ENCODE results near the gene ZNF90. TPM values are rescaled to one million over a fixed set of nuclear protein-coding genes. Genes with fewer than 3 reads are reported as not detected.
A peak's percentile ranks its signal among the peaks of the same experiment; 100 is the strongest.

The ZNF90 gene
- total RNA-seq, result 1 to 10 TPM in 5 of 9 donors, under 1 TPM in 4; 0.26 to 3.8 (median 1.2) TPM
- 1 to 10 TPM in 2 of 3 donors, under 1 TPM in 1; 0.81 to 3.1 (median 1.8) TPM for polyA plus RNA-seq
- long read RNA-seq, donor 1, partial matches to known transcripts, result 0 of 1 reads
- long read RNA-seq, donor 1, other reads (novel, unspliced or antisense), result 0 of 1 reads
- long read RNA-seq, donor 2, partial matches to known transcripts, result 0 of 1 reads
- long read RNA-seq, donor 2, other reads (novel, unspliced or antisense), result 0 of 1 reads
- long read RNA-seq, donor 3, partial matches to known transcripts, result 0 of 1 reads
- long read RNA-seq, donor 3, other reads (novel, unspliced or antisense), result 0 of 1 reads
- long read RNA-seq, donor 4, partial matches to known transcripts, result 0 of 2 reads
- long read RNA-seq, donor 4, other reads (novel, unspliced or antisense), result 2 of 2 reads
- long read RNA-seq, donor 5, result 0 reads
- long read RNA-seq, donor 6, partial matches to known transcripts, result 1 of 2 reads
- long read RNA-seq, donor 6, other reads (novel, unspliced or antisense), result 1 of 2 reads
- long read RNA-seq, donor 7, partial matches to known transcripts, result 0 of 1 reads
- long read RNA-seq, donor 7, other reads (novel, unspliced or antisense), result 0 of 1 reads
- long read RNA-seq, donor 8, partial matches to known transcripts, result 0 of 1 reads
- long read RNA-seq, donor 8, other reads (novel, unspliced or antisense), result 0 of 1 reads
- long read RNA-seq, donor 9, partial matches to known transcripts, result 0 of 1 reads
- long read RNA-seq, donor 9, other reads (novel, unspliced or antisense), result 0 of 1 reads
- long read RNA-seq, donor 10, result 0 reads

GRCh38 chr19:20077791-20078463, at the start of gene ZNF90:
ZNF90 (plus strand) TSS chr19:20078000; CDS start chr19:20078133, 133 bp downstream.
- WGBS, 4 donors, result 1 to 7% (median 2%) methylated on average over 7 to 28 of the region's 28 CpGs
- TF ChIP-seq CTCF (IDR thresholded peaks at IDR 0.05) (no peak), POLR2A (IDR thresholded peaks at IDR 0.05) (peak in 1 of 2 donors; percentile 31)
- no peaks in the 10 kb centered on the region for H3K36me3 ChIP-seq (replicated peaks in 1 of 2)
- peak within 1 kb of the TSS in 3 of 4 donors; percentile 11 to 53 (median 49) for H3K4me3 ChIP-seq
- no peaks in the 10 kb centered on the region for H3K9me3 ChIP-seq (replicated peaks in 1 of 3)
- peak within 1 kb of the TSS in 2 of 5 donors; percentile 47 to 69 for H3K27ac ChIP-seq
- no peaks in the 10 kb centered on the region for H3K27me3 ChIP-seq
- intact Hi-C loops (cut with DNase I), result no loop called here
- peak; percentile 87 to 99 (median 94) for DNase-seq
- no peaks in the 10 kb centered on the region for H3K4me1 ChIP-seq (replicated peaks in 1 of 2)

DNA sequence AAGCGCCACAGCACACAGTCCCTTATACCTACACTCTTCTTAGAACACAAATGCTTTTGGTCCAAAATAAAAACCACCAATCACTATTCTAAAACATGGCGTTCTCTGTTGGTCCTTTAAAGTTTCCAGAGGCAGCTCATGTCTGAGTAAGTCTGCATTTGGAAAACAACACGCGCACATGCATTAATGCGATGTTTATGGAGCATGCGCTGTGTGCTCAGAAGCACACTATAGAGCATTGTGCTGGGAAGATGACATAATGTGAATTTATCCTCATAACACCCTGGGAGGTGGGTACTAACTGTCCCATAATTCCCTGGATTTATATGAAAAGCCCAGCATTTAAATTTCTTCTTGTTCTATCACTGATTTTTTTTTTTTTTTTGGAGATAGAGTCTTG, 49.2 kb upstream of the ZNF90 start:
- Histone ChIP-seq H3K9me3 (replicated peaks in 1 of 3) (no peaks in the 10 kb centered on the region), H3K36me3 (replicated peaks in 1 of 2) (no peaks in the 10 kb centered on the region), H3K4me3 (no peak overlapping the region), H3K27ac (no peak overlapping the region), H3K4me1 (replicated peaks in 1 of 2) (no peaks in the 10 kb centered on the region), H3K27me3 (no peaks in the 10 kb centered on the region)
- WGBS, 4 donors, result 96 to 99% (median 98%) methylated on average over 6 of the region's 6 CpGs
- intact Hi-C loops (cut with DNase I), result no loop called here
- TF ChIP-seq POLR2A (IDR thresholded peaks at IDR 0.05) (no peak), CTCF (IDR thresholded peaks at IDR 0.05) (no peak)
- no peak for DNase-seq

- no peak overlapping the region for H3K27ac ChIP-seq
- H3K9me3 ChIP-seq (replicated peaks in 1 of 3), result no peaks in the 10 kb centered on the region
- 93 to 96% (median 95%) methylated on average over 5 of the region's 5 CpGs for WGBS, 4 donors
- no peak for DNase-seq
- peaks cover 0 to 8% of the 10 kb centered on the region in 2 donors for H3K4me1 ChIP-seq (replicated peaks in 1 of 2)
- H3K36me3 ChIP-seq (replicated peaks in 1 of 2), result no peaks in the 10 kb centered on the region
- H3K27me3 ChIP-seq, result no peaks in the 10 kb centered on the region
- TF ChIP-seq CTCF (IDR thresholded peaks at IDR 0.05) (no peak), POLR2A (IDR thresholded peaks at IDR 0.05) (no peak)
- intact Hi-C loops (cut with DNase I), result no loop called here
- no peak overlapping the region for H3K4me3 ChIP-seq
These were observed 41.9 kb upstream of the ZNF90 start for GRCh38 chr19:20035935-20036334.

Measured in adrenal gland (tissue), 19 donors.